HG03354 (cell line): ENCODE measurements around the gene RFX2.
A peak's percentile ranks its signal among the peaks of the same experiment; 100 is the strongest.

Experiments
- ATAC-seq: cut with Tn5 transposase; IDR thresholded peaks from one replicate; pipeline ENCODE4 v1.9.1; 2021; ENCODE audit warnings: mild to moderate bottlenecking; ENCODE audit not compliant: unreplicated experiment, poor library complexity, severe bottlenecking

Gene RFX2

GRCh38 chr19:5983367-5983955 lies 126.8 kb downstream of the RFX2 start:
- no peak for ATAC-seq

DNA sequence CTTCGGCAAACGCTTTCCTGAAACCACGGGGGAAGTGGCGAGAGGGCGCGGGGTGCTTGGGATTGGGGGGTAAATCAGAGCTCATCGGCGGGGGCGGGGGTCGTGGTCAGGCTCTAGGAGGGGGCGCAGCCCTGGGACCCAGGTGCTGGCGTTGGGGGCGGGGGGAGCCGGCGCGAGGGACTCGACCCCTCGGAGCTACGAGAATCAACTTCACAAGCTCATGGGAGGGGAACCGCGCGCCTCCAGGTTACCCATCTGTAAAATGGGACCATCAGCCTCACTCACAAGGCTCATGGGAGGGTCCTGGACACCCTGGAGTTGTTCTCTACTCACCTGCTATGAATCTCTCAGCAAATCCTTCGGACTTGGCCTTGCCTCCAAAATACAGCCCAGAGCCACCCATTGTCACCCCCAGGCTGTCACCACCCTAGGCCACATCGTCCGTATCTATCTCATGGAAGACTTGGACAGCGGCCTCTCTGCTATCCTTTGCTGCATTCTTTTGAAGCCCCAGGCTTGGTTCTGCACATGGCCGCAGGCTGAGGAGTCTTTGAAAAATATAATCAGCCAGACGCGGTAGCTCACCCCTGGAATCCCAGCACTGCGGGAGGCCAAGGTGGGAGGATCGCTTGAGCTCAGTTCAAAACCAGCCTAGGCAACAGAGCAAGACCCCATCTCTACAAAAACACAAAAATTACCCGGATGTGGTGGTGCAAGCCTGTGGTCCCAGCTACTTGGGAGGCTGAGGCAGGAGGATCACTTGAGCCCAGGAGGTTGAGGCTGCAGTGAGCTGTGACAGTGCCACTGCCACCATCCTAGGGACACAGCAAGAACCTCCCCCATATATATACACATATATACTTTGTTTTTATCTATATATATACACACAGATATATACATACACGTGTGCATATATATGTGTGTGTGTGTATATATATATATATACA lies 131.4 kb downstream of the RFX2 start:
- ATAC-seq: no peak

DNA sequence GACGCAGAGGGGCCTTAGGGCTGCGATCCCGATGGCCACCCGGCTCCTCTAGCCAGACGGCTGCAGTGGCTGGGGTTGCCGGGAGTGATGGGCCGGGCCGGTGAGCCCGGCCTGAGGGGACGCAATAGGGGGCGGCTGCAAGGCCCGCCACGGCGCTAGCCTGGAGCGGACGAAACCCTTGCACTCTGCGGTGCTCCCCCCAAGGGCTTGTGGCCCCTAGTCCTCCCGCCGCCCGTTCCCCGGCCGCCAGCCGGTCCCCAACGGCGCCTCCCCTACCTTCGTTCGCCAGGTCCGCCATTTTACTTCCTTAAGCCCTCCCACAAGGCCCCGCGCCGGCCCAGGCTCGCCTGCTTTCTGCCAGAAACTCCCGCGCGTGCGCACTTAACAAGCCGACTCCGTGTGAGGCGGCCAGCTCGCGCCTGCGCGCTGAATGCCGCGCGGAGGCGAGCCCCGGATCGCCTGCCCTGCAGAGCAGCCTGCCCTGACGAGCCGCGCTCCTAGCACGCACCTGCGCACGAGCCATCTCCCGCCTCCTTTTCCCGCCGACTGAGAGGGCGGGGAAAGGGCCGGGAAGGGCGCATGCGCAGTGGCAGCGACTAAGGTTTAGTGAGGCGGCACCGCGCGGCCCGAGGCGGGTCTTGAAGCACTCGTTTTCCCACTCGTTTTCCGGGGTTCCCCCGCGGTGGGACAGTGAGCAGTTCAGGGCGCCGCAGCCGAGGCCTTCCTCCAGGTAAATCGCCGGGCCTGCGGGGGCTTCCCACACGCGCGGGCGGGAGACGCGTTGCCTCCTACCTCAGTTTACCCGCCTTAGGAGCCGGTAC lies 132.3 kb downstream of the RFX2 start, which contains the start of gene RANBP3:
Gene RANBP3, minus strand, starts transcription at position 356 of the 821 bp plus-strand sequence. Its CDS starts 58 bp downstream, at position 298.
- ATAC-seq: peak; percentile 87

DNA sequence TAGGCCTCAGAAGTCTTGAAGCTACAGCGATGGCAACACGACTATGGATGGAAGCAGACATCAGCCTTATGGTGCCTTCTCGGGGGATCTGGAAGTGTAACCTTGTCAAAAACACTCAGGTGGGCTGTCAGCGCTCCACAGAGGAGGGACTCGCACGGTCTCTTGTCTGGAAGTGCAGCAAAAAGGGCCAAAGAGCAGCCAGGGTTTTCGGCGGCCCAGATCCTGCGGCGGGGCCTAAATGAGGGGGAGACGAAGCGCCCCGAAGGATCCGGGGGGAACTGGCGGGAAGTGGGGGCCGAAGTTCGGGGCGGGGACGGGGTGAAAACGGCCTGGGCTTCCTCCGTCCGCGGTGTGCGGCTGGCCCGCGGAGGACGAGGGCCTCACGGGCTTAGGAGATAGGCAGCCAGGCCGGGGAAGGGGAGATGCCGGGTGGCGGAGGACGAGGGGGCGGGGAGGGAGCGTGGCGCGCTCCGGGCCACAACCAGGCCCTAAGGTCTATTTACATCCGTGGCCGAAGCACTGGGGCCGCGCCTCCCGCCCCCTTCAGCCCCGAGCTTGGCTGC lies 133.0 kb downstream of the RFX2 start:
- ATAC-seq: no peak

- ATAC-seq: no peak
Observed at GRCh38 chr19:5976768-5977167, 133.5 kb downstream of the RFX2 start.

DNA sequence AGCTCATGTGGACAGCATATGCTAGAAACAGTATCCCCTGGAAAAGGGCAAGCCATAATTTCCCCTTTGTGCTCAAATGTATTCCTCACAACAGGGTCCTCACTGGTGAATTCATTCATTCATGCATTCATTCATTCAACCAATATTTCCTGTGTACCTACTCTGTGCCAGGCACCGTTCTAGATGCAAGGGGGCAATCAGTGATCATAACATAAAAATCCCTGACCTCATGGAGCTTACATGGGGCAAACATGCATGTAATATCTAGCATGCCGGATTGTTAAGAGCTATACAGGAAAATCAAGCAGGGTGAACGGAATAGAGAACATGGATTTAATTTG lies 134.9 kb downstream of the RFX2 start:
- no peak for ATAC-seq

DNA sequence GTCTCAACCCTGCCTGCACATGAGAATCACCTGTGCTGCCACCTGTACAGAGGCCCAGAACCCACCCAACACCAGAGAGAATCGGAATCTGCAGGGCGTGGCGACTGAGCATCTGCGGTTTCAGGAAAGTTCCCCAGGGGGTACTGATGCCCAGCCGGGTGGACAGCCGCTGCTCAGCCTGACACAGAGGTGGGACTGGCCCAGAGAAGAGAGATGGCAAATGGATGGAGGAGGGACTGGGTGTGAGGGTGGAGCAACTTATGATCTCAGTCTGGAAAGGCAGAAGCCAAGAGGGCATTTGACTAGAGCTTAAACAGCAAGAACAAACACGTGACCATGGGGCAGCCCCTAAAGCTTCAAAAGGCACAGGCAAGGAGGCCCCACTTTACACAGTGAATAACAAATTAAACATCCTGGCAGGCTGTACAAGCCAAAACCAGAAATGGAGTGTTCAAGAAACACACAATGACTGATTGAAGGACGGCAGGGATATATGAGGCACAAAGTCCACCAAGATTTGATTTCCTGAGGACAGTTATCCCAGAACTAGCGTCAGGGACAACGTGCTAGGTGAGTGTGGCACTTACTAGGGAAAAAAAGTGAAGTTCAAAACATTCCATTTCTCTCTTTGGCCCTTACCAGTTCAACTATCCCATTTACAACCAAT lies 135.4 kb downstream of the RFX2 start:
- ATAC-seq: no peak

GRCh38 chr19:5973867-5974635 lies 136.2 kb downstream of the RFX2 start:
- ATAC-seq: no peak

DNA sequence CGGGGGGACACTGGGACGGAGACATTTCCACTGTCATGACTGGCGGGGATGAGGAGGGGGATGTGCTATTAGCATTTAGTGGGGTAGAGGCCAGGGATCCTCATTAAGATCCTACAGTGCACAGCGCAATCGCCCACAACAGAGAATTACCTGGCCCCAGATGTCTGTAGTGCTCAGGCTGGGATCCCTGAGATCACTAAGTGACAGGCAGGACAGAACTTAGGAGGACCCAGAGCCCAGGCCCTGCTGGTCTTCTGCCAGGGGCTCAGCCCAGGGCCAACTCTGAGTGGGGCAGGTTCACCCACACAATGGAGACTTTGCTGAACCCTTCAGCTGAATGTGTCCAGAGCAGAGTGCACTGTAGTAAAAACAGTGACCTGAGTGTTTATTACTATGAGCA lies 136.9 kb downstream of the RFX2 start:
- ATAC-seq: no peak

- no peak for ATAC-seq
Observed at GRCh38 chr19:5972355-5972731, 138.0 kb downstream of the RFX2 start.

- no peak for ATAC-seq
Observed at GRCh38 chr19:5971714-5972354, 138.5 kb downstream of the RFX2 start.

DNA sequence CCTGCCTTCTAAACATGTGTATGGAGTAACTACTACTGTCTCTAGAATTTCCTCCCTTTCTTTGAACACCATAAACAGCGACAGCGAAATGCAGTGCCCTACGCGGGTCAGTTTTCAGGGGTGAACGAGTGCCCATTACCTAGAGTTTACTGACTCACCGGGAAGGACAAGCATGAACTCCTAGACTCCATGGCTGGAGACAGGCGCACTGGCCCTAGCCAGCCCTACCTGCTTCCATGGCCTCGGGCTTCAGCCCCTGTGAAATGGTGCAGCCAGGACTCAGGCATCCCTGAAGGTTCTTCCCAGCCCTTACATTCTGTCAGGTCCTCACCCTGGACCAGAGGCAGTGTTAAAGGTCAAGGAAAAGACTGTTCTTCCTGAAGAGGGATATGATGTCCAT lies 140.8 kb downstream of the RFX2 start:
- no peak for ATAC-seq

DNA sequence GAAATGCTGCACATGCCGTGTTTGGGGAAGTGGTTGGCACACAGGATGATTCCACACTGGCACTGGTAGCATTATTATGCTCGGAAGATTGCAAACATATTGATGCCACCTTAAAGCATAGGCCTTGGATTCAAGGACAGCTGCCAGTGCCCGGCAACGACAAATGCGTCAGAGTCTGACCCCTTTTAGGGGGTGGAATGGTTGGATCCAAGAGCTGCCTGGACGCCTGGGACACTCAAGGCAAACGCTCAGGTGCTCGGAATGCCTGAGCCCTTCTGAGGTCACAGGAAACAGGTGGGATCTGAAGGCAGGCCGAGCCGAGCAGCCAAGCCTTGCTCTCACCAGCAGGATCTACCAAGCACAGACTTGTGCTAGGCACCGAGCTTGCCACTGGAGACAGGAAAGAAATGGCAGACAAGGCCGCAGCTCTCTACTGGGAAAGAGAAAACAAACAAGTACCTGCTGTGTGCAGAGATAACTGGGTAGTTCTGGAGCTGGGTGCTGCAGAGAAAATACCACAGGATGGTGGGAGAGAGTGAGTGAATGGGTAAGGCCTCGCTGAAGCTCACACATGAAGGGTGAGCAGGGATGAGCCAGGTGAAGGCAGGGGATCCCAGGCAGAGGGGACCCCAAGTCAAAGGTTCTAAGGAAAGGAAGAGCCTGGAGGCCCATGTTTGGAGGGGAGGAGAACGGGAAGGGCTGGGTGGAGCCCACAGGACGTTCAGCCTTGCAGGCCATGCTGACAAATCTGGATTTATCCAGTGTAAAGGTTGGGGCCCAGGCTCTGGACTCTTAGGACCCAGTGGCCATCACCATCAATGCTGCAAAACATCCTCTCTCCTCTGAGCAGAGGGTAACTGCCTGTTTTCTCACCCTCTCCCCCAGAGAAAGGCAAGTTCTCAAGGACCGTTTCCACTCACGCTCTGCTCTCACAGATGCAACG lies 141.6 kb downstream of the RFX2 start:
- ATAC-seq: no peak

GRCh38 chr19:5967994-5968430 lies 142.3 kb downstream of the RFX2 start:
- no peak for ATAC-seq

GRCh38 chr19:5967571-5967970 lies 142.7 kb downstream of the RFX2 start:
- ATAC-seq: no peak

DNA sequence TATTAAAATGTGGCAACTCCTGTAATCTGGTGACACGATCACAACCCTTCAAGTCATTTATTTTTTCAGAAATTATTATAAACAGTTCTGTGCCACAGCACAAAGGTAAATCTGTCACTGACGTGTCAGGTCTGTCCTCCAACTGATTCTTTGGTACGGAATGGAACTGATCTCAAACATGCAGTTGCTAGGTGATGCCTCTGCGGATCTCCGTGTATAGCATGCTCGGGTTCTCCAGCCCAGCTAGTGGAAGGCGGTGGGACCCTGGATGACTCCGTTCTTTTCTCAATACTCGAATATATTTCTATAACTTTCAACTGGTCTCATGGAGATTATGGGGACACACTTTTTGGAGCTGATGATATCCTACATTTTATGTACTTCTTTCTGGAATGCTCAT lies 143.4 kb downstream of the RFX2 start:
- ATAC-seq: no peak

- no peak for ATAC-seq
Observed at GRCh38 chr19:5966215-5966614, 144.1 kb downstream of the RFX2 start.
